Progenitor cell of endocrine pancreas (in vitro differentiated cells): ENCODE measurements around the gene METTL9. TPM values are rescaled to one million over a fixed set of nuclear protein-coding genes. Genes with fewer than 3 reads are reported as not detected.
"Not testable (repeated sequence)": the region's sequence is repeated elsewhere in the genome, so short reads cannot be mapped to it uniquely, and the experiment has no call there.

Source experiments
- DNase-seq: peaks from one replicate; pipeline ENCODE4 v3.0.0; 2021; ENCODE audit warnings: low spot score; ENCODE audit not compliant: unreplicated experiment
- H3K27ac Mint-ChIP-seq: 2 replicates; pipeline ENCODE4 v1.8.0; 2021; ENCODE audit warnings: mild to moderate bottlenecking, moderate library complexity, mixed read lengths
- H3K27me3 Mint-ChIP-seq: 2 replicates; pipeline ENCODE4 v1.8.0; 2021; ENCODE audit warnings: mixed read lengths
- H3K36me3 Mint-ChIP-seq: 2 replicates; pipeline ENCODE4 v1.8.0; 2022; ENCODE audit warnings: mixed read lengths; ENCODE audit not compliant: insufficient read depth
- H3K4me1 Mint-ChIP-seq: 2 replicates; pipeline ENCODE4 v1.8.0; 2021; ENCODE audit warnings: low read depth, mixed read lengths
- H3K4me3 Mint-ChIP-seq: 2 replicates; pipeline ENCODE4 v1.8.0; 2021; ENCODE audit warnings: low read depth, mild to moderate bottlenecking, moderate library complexity, mixed read lengths
- H3K9me3 Mint-ChIP-seq: 2 replicates; pipeline ENCODE4 v1.8.0; 2021; ENCODE audit warnings: low read depth, mixed read lengths
- total RNA-seq: library from RNA; stranded (reverse); gene quantifications from 2 replicates; pipeline ENCODE4 v1.2.1, GENCODE V29; 2021
- TF ChIP-seq, protein P1 (sequence below): fragments of 200-600 bp; sonication (generic); IDR thresholded peaks from one replicate; pipeline ENCODE4 v1.5.0; 2021; ENCODE audit warnings: antibody characterized with exemption, mild to moderate bottlenecking; ENCODE audit not compliant: unreplicated experiment

METTL9 gene
- total RNA-seq, 1 donor from 2014 or later = 158 TPM

GRCh38 chr16:21584817-21585216, 14.6 kb upstream of the METTL9 start:
- H3K36me3 Mint-ChIP-seq = no peaks in the 10 kb centered on the region
- peaks cover 3% of the 10 kb centered on the region for H3K27me3 Mint-ChIP-seq
- H3K4me1 Mint-ChIP-seq = no peaks in the 10 kb centered on the region
- DNase-seq = no peak
- H3K4me3 Mint-ChIP-seq = no peak overlapping the region
- H3K9me3 Mint-ChIP-seq = no peaks in the 10 kb centered on the region
- no peak overlapping the region for H3K27ac Mint-ChIP-seq
- TF ChIP-seq, protein P1, sequence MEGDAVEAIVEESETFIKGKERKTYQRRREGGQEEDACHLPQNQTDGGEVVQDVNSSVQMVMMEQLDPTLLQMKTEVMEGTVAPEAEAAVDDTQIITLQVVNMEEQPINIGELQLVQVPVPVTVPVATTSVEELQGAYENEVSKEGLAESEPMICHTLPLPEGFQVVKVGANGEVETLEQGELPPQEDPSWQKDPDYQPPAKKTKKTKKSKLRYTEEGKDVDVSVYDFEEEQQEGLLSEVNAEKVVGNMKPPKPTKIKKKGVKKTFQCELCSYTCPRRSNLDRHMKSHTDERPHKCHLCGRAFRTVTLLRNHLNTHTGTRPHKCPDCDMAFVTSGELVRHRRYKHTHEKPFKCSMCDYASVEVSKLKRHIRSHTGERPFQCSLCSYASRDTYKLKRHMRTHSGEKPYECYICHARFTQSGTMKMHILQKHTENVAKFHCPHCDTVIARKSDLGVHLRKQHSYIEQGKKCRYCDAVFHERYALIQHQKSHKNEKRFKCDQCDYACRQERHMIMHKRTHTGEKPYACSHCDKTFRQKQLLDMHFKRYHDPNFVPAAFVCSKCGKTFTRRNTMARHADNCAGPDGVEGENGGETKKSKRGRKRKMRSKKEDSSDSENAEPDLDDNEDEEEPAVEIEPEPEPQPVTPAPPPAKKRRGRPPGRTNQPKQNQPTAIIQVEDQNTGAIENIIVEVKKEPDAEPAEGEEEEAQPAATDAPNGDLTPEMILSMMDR = no peak

GRCh38 chr16:21588593-21588992, 10.8 kb upstream of the METTL9 start:
- H3K4me3 Mint-ChIP-seq, H3K4me1 Mint-ChIP-seq, H3K27me3 Mint-ChIP-seq, H3K36me3 Mint-ChIP-seq, DNase-seq, H3K9me3 Mint-ChIP-seq: not testable (repeated sequence)
- H3K27ac Mint-ChIP-seq = peak overlapping the region; percentile 38

GRCh38 chr16:21589551-21589950, 9.8 kb upstream of the METTL9 start:
- Mint-ChIP-seq H3K9me3 (no peaks in the 10 kb centered on the region), H3K4me1 (no peaks in the 10 kb centered on the region), H3K36me3 (no peaks in the 10 kb centered on the region), H3K27ac (no peak overlapping the region), H3K27me3 (peaks cover 7% of the 10 kb centered on the region), H3K4me3 (no peak overlapping the region)
- DNase-seq = no peak
- TF ChIP-seq, protein P1 = no peak

DNA sequence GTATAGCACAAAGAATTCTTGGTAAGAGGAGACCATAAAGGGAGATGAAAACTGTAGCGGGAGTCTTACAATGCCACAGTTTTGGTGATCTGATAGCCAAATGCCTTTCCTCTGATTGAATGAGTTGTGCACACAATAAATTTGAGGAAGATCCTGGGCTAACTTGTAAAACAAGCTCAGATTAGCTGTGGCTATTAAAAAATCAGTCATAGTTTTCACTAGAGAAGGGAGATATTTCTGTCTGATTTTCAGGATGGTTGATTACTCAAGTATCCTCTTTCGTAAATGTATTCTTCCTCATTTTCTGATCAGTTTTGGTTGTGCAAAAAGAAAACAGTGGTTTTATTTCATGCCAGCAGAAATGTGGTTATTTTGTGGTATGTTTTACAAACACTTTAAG, 9.1 kb upstream of the METTL9 start:
- H3K27me3 Mint-ChIP-seq = peaks cover 7% of the 10 kb centered on the region
- no peaks in the 10 kb centered on the region for H3K36me3 Mint-ChIP-seq
- H3K9me3 Mint-ChIP-seq = no peaks in the 10 kb centered on the region

DNA sequence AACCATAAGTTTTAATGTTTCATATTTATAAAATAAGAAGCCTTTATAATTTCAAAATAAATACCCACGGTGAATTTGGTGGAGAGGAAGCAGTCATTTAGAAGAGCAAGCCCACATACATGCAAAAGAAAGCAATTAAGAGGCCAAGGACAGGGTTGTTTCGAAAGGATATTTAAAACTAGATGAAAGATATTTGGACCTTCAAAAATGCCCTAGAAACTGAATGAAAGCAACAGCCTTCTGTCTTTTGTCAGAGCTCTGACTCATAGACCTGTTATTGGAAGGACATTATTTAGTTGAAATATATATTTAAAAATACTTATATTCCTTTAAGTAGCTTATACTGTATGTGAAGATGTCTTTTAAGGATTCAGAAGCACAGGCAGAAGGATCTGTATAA, 8.6 kb upstream of the METTL9 start:
- H3K36me3 Mint-ChIP-seq = no peaks in the 10 kb centered on the region
- H3K4me3 Mint-ChIP-seq = no peak overlapping the region
- H3K27ac Mint-ChIP-seq = no peak overlapping the region
- DNase-seq = no peak
- peaks cover 7% of the 10 kb centered on the region for H3K27me3 Mint-ChIP-seq
- TF ChIP-seq, protein P1 = no peak
- H3K4me1 Mint-ChIP-seq = no peaks in the 10 kb centered on the region
- no peaks in the 10 kb centered on the region for H3K9me3 Mint-ChIP-seq

More for the DNA sequence above, 9.1 kb upstream of the METTL9 start:
- no peak for DNase-seq
- no peak overlapping the region for H3K27ac Mint-ChIP-seq
- TF ChIP-seq, protein P1 = no peak
- H3K4me1 Mint-ChIP-seq = no peaks in the 10 kb centered on the region
- no peak overlapping the region for H3K4me3 Mint-ChIP-seq

DNA sequence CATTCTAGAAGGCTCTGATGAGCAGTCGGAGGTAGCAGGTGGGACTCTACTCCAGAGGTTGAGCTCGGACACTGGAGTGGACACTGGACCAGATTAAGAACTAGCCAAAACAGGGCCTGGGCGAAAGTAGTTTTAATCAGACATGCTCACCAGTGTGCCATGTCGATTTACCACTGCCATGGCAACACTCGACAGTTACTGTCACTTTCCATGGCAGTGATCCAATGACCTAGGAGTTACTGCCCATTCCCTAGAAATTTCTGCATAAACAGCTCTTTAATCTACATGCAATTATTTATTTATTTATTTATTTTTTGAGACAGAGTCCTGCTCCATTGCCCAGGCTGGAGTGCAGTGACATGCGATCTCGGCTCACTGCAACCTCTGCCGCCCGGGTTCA, 7.2 kb upstream of the METTL9 start:
- TF ChIP-seq, protein P1 = no peak
- Mint-ChIP-seq H3K27ac (no peak overlapping the region), H3K9me3 (no peaks in the 10 kb centered on the region), H3K4me1 (no peaks in the 10 kb centered on the region), H3K36me3 (no peaks in the 10 kb centered on the region), H3K4me3 (no peak overlapping the region), H3K27me3 (peaks cover 7% of the 10 kb centered on the region)
- DNase-seq = no peak
